GM23248 (cell line): ENCODE data around the gene TBC1D10A. TPM values are rescaled to one million over a fixed set of nuclear protein-coding genes. Genes with fewer than 3 reads are reported as not detected.

Source experiments
- DNase-seq: peaks from one replicate; pipeline ENCODE4 v3.0.0-alpha.2; 2015
- H2AFZ ChIP-seq: fragments of 200-600 bp; sonication (generic); 2 replicates; pipeline ENCODE4 v1.6.1; 2016; ENCODE audit warnings: antibody characterized with exemption
- H3F3A ChIP-seq: fragments of 200-600 bp; sonication (generic); 2 replicates; pipeline ENCODE4 v1.6.1; 2016; ENCODE audit warnings: mild to moderate bottlenecking, antibody characterized with exemption, mixed run types; ENCODE audit not compliant: insufficient read depth
- H3K27ac ChIP-seq: fragments of 200-600 bp; sonication (generic); 2 replicates; pipeline ENCODE4 v1.5.1; 2016; ENCODE audit warnings: mild to moderate bottlenecking
- H3K27me3 ChIP-seq: fragments of 200-600 bp; sonication (generic); replicated peaks from 2 replicates; pipeline ENCODE4 v1.6.1; 2016; ENCODE audit warnings: mild to moderate bottlenecking; ENCODE audit not compliant: insufficient read depth
- H3K36me3 ChIP-seq: fragments of 200-600 bp; sonication (generic); 2 replicates; pipeline ENCODE4 v1.6.1; 2016; ENCODE audit warnings: low read depth, mild to moderate bottlenecking
- H3K4me1 ChIP-seq: fragments of 200-600 bp; sonication (generic); 2 replicates; pipeline ENCODE4 v1.6.1; 2016; ENCODE audit warnings: mild to moderate bottlenecking; ENCODE audit not compliant: insufficient read depth
- H3K4me2 ChIP-seq: fragments of 200-600 bp; sonication (generic); one replicate; pipeline ENCODE4 v1.6.1; 2016; ENCODE audit warnings: mild to moderate bottlenecking; ENCODE audit not compliant: unreplicated experiment
- H3K4me3 ChIP-seq: fragments of 200-600 bp; sonication (generic); 2 replicates; pipeline ENCODE4 v1.5.1; 2016; ENCODE audit warnings: mild to moderate bottlenecking
- H3K79me2 ChIP-seq: fragments of 200-600 bp; sonication (generic); 2 replicates; pipeline ENCODE4 v1.6.1; 2016; ENCODE audit warnings: mild to moderate bottlenecking; ENCODE audit not compliant: insufficient read depth
- H3K9ac ChIP-seq: fragments of 200-600 bp; sonication (generic); 2 replicates; pipeline ENCODE4 v1.6.1; 2016; ENCODE audit warnings: mild to moderate bottlenecking
- H3K9me2 ChIP-seq: fragments of 200-600 bp; sonication (generic); 2 replicates; pipeline ENCODE4 v1.6.1; 2016; ENCODE audit warnings: mixed run types, mild to moderate bottlenecking, moderate library complexity; ENCODE audit not compliant: insufficient read depth
- H3K9me3 ChIP-seq: fragments of 200-600 bp; sonication (generic); one replicate; pipeline ENCODE4 v1.6.1; 2017; ENCODE audit warnings: low read depth
- H4K20me1 ChIP-seq: fragments of 200-600 bp; sonication (generic); 2 replicates; pipeline ENCODE4 v1.6.0; 2016; ENCODE audit not compliant: insufficient read depth
- EZH2 ChIP-seq: fragments of 200-600 bp; sonication (generic); IDR thresholded peaks from 2 replicates; pipeline ENCODE4 v1.6.1; 2018; ENCODE audit warnings: antibody characterized with exemption, mild to moderate bottlenecking; ENCODE audit not compliant: insufficient read depth, poor library complexity, severe bottlenecking
- EZH2phosphoT487 ChIP-seq: fragments of 200-600 bp; sonication (generic); IDR thresholded peaks from 2 replicates; pipeline ENCODE4 v1.6.1; 2018; ENCODE audit warnings: antibody characterized with exemption, moderate library complexity, mild to moderate bottlenecking, low read depth; ENCODE audit not compliant: insufficient read depth
- WGBS, 2 experiments: methylation state at CpG; one replicate each; pipeline ENCODE4 v1.1.6; 2015 to 2017; ENCODE audit warnings: low lambda C conversion rate in 2 of 2, low coverage in 1 of 2; ENCODE audit errors: missing lambda C conversion rate in 2 of 2; 5-methylcytosine and 5-hydroxymethylcytosine counted together
- in situ Hi-C: fragments of 300-500 bp; cut with MboI; formaldehyde crosslinking; loops from 2 replicates; pipeline ENCODE4 v1.15.0; 2020
- polyA plus RNA-seq: library from polyadenylated mRNA; unstranded; fragments of >200 nt; fragmentation: Nextera tagmentation; extraction: Ambion mirVana; gene quantifications from 2 replicates; pipeline ENCODE4 v1.2.1, GENCODE V29; 2016
- total RNA-seq: library from RNA; depleted of rRNA; stranded (reverse); fragments of >200 nt; shearing (Covaris generic); gene quantifications from 2 replicates; pipeline ENCODE4 v1.2.3, GENCODE V29; 2014

The TBC1D10A gene
- total and polyA plus RNA-seq, 2 experiments from 2014 or later = 16.9 to 21.9 TPM

DNA sequence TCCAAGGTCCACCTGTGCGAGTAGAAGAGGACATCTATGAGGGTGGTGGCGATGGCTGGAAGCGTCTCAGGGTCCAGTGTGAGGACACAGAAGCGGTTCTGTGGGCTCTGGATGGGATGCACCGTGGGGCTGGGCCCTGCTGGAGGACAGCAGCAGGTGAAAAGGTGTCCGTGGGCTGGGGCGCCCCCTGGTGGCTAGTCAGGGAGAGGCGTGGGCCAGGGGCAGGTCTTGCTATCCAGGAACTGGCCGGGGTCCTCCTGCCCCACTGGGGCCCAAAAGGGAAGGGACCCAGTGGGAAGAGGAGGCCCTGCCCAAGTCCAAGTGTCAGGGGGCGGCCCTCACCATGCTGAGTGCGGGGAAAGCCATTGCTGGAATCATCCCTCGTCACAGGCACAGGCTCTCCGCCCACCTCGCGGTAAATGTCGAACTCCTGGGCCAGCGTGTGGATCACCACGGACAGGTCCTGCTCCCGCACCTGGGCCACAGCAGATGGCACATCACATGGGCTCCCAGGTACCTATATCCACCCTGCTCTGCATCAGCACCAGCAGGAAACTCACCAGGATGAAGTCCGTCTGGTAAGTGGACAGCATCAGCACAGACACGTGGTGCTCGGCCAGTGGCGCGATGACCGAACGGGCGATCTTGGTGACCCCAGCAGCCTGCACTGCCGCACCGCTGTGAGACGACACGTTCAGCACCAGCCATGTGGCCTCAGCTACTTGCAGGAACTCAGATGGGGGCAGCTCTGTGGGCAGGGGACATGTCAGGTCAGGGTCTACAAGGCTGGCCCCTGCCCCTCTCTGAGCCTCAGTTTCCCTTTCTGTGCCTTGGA lies 39.7 kb downstream of the TBC1D10A start:
- Histone ChIP-seq H3K9ac (no peak overlapping the region), H3K9me3 (no peaks in the 10 kb centered on the region), H2AFZ (no peak overlapping the region), H3K27ac (no peak overlapping the region), H3K9me2 (no peaks in the 10 kb centered on the region), H3K4me2 (no peak overlapping the region), H3K4me3 (no peak overlapping the region), H3K79me2 (no peaks in the 10 kb centered on the region), H3F3A (peaks cover 16% of the 10 kb centered on the region), H3K27me3 (no peaks in the 10 kb centered on the region), H3K4me1 (peaks cover 20% of the 10 kb centered on the region), H4K20me1 (no peaks in the 10 kb centered on the region), H3K36me3 (no peaks in the 10 kb centered on the region)
- in situ Hi-C loops = loop anchor here (10.0 kb wide), 1 partner anchor 98 kb away; the partner anchor contains the start of gene RNF215
- DNase-seq = peak; percentile 47
- WGBS, 2 experiments = 65 to 67% methylated on average over 30 to 31 of the region's 31 CpGs
- TF ChIP-seq EZH2phosphoT487 = no peak
- TF ChIP-seq EZH2 = no peak

- H3K4me1 ChIP-seq = peaks cover 20% of the 10 kb centered on the region
- TF ChIP-seq EZH2phosphoT487 (no peak), EZH2 (no peak)
- no peaks in the 10 kb centered on the region for H3K79me2 ChIP-seq
- no peak overlapping the region for H3K9ac ChIP-seq
- no peaks in the 10 kb centered on the region for H3K9me3 ChIP-seq
- DNase-seq = no peak
- no peak overlapping the region for H2AFZ ChIP-seq
- peaks cover 10% of the 10 kb centered on the region for H3F3A ChIP-seq
- in situ Hi-C loops = loop anchor here (10.0 kb wide), 1 partner anchor 98 kb away; the partner anchor contains the start of gene RNF215
- no peak overlapping the region for H3K4me3 ChIP-seq
- 84 to 90% methylated on average over 4 to 5 of the region's 5 CpGs for WGBS, 2 experiments
- no peaks in the 10 kb centered on the region for H3K36me3 ChIP-seq
- H4K20me1 ChIP-seq = no peaks in the 10 kb centered on the region
- H3K27ac ChIP-seq = no peak overlapping the region
- no peaks in the 10 kb centered on the region for H3K27me3 ChIP-seq
- H3K9me2 ChIP-seq = no peaks in the 10 kb centered on the region
- H3K4me2 ChIP-seq = no peak overlapping the region
Observed at GRCh38 chr22:30286331-30286730, 40.4 kb downstream of the TBC1D10A start.

- Histone ChIP-seq H3K79me2 (no peaks in the 10 kb centered on the region), H3K4me1 (peaks cover 17% of the 10 kb centered on the region), H4K20me1 (no peaks in the 10 kb centered on the region), H2AFZ (no peak overlapping the region), H3K9me3 (no peaks in the 10 kb centered on the region), H3K36me3 (no peaks in the 10 kb centered on the region), H3K9me2 (no peaks in the 10 kb centered on the region), H3K27ac (no peak overlapping the region), H3F3A (peaks cover 5% of the 10 kb centered on the region), H3K4me3 (no peak overlapping the region), H3K27me3 (no peaks in the 10 kb centered on the region), H3K9ac (no peak overlapping the region), H3K4me2 (no peak overlapping the region)
- no peak for DNase-seq
- in situ Hi-C loops = loop anchor here (10.0 kb wide), 1 partner anchor 99 kb away; the partner anchor contains the start of gene RNF215
- 81 to 90% methylated on average over 8 of the region's 8 CpGs for WGBS, 2 experiments
- TF ChIP-seq EZH2 (no peak), EZH2phosphoT487 (no peak)
Observed at GRCh38 chr22:30285846-30286200, 40.9 kb downstream of the TBC1D10A start.

- WGBS, 2 experiments = 89 to 92% methylated on average over 26 to 27 of the region's 27 CpGs
- Histone ChIP-seq H3K4me1 (peaks cover 15% of the 10 kb centered on the region), H3K27ac (no peak overlapping the region), H3K36me3 (no peaks in the 10 kb centered on the region), H3K4me3 (no peak overlapping the region), H3K79me2 (no peaks in the 10 kb centered on the region), H2AFZ (no peak overlapping the region), H3K27me3 (no peaks in the 10 kb centered on the region), H3F3A (0 out of 2 replicates have a peak, but pooled peaks cover under 1% of the 10 kb centered on the region), H4K20me1 (no peaks in the 10 kb centered on the region), H3K9me2 (no peaks in the 10 kb centered on the region), H3K4me2 (no peak overlapping the region), H3K9ac (no peak overlapping the region), H3K9me3 (no peaks in the 10 kb centered on the region)
- DNase-seq = no peak
- TF ChIP-seq EZH2phosphoT487 (no peak), EZH2 (no peak)
- in situ Hi-C loops = loop anchor here (10.0 kb wide), 1 partner anchor 99 kb away; the partner anchor contains the start of gene RNF215
Observed at GRCh38 chr22:30285176-30285845, 41.4 kb downstream of the TBC1D10A start.
